GM18868 (cell line): ENCODE measurements around the gene BRCA2.
A peak's percentile ranks its signal among the peaks of the same experiment; 100 is the strongest.

ENCODE experiments used
- ATAC-seq: cut with Tn5 transposase; IDR thresholded peaks from one replicate; pipeline ENCODE4 v1.9.1; 2021; ENCODE audit warnings: mild to moderate bottlenecking, moderate library complexity; ENCODE audit not compliant: unreplicated experiment

BRCA2 gene

DNA sequence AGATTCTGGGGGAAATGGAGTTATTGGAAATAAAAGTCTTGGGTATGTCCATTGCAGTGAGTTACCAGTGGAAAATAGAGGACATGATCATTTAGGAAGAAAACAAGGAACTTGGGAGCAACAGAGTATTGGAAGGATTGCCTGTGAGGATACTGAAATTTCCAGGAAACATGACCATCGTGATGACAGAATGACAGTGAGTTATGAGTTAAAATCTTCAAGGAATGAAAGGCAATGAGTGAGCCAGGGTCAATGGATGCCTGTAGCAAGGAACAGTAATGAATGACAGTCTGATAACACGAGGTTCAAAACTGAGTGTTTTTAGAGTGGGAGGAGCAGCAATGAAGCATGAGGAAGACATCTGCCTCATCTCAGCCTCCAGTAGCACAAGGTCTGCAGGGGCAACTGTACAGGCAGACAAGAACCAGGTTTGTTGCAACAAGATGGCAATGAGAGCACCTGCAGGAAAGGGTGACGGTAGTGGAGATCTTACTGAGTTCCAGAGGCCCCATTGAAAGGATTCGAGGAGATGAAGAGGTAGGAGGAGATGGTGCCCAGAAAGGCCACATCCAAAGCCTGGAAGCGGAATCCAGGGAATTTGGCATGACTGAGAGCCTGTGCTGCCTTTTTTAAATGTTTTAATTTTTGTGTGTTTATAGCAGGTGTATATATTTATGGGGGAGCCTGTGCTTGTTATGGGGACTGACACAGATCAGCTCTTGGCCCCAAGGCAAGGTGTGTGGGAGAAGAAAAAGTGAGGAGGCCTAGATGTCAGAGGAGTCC lies 68.7 kb downstream of the BRCA2 start:
- ATAC-seq = no peak

DNA sequence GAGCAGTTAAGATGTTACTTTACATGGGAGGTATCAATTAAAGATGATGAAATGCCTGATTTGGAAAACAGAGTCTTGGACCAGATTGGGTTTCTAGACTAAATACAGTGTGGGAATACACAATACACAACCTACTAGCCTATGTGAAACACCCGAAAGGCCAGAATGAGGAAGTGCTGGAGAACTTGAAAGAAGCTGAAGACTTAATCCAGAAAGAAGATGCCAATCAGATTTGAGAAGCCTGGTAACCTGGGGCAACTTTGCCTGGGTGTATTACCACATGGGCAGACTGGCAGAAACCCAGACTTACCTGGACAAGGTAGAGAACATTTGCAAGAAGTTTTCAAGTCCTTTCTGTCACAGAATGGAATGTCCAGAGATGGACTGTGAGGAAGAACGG lies 69.4 kb downstream of the BRCA2 start:
- ATAC-seq = peak; percentile 49

DNA sequence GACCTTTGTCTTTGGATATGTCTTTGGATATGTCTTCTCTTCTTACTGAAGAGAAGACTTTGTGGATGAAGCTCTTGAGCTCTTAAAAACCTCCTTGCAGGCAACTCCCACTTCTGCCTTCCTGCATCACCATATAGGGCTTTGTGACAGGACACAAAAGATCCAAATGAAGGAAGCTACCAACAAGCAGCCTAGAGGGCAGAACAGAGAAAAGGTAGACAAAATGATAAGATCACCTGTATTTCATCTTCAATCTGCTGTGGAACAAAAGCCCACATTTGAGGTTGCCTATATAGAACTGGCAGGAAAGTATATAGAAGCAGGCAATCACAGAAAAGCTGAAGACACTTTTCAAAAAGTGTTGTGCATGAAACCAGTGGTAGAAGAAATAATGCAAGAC lies 70.1 kb downstream of the BRCA2 start:
- ATAC-seq = no peak

DNA sequence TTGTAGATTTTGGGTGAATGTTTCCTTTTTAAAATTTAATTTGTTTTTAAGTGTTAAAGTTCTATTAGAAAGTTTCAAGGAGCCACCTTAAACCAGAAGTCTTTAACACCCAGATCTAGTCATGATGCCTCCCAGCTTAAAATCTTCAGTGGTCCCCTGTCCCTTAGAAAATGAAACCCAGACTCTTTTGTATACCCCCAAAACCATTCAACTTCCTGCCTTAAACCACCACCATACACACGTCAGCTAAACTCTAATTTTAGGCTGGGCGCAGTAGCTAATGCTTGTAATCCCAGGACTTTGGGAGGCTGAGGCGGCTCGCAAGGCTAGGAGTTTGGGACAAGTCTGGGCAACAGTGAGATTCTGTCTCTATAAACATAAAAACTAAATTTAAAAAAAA lies 74.7 kb downstream of the BRCA2 start:
- ATAC-seq = peak; percentile 51

DNA sequence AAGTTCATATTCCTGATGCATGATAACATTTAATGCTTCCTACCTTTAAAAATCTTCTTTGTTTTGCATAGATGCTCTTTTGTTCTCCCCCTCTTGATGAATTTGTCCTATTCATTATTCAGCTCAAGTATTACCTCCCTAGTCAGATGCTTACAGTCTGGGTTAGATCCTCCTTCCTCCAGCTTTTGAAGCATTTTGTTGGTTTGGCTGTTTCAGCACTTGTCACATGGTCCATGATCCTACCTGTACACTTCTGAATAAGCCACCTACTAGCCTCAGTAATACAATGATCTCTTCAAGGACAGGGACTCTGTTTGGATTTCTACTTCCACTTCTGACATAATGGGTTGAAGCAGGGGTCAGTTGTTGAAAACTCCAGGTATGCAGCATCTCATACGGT lies 75.2 kb downstream of the BRCA2 start:
- ATAC-seq = no peak

DNA sequence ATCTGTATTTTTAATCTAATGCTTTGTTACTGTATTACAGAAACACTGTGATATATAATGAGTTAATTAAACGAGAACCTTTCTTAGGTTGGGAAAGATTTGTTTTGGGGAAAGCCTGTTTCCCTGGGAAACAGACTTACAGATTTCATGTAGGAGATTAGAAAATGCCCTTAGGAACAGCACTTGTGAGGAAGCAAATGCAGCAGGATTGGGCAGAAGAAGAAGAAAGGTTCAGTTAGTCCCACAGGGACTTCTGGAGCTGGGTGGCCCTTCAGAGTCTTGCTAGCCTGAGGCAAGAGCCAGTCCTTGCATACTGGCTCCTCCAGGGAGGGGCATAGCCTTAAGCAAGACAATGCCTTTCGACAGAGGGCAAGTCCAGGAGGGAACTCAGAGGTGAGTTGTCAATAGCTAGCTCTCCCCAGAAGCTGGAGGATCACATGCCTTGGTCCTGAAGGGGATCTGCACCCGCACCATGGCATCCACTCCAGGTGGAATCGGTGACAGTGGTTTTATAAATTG lies 75.9 kb downstream of the BRCA2 start:
- no peak for ATAC-seq

DNA sequence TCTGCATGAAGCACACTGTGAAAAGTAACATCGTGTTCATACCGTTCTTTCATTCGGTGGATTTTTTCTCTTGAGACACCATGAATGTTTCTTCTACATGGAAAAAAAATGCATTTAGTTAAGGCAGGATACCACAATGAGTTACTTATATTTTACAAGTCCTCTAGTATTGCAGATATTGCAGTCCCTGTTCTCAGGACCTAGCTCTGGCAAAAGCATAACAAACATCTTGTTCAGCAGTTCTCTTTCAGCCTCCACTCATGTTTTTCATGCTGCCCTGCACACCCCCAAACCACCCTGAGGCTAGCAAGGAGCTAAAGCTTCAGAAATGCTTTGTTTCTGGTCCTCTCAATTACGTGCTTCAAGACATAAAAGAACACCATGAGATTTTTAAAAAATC lies 87.8 kb downstream of the BRCA2 start:
- ATAC-seq = no peak

DNA sequence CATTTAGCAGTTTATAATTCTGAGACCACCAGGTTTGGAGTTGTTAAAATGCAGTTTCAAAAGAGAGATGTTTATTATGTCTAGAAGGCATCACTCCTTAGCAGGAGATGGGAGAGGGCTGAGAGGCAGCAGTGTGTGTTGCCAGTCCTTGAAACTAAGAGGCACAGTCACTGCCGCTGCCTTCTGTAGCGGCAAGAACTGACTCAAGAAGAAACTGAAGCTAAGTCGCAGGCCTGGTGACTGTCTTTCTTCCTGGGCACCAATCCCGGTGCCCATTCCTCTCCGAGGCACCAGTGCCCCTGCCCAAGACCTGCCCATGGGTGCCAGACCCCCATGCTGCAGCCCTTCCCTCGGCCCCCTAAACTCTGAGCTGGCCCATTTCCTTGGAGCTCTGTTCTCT lies 92.5 kb downstream of the BRCA2 start:
- peak; percentile 85 for ATAC-seq

DNA sequence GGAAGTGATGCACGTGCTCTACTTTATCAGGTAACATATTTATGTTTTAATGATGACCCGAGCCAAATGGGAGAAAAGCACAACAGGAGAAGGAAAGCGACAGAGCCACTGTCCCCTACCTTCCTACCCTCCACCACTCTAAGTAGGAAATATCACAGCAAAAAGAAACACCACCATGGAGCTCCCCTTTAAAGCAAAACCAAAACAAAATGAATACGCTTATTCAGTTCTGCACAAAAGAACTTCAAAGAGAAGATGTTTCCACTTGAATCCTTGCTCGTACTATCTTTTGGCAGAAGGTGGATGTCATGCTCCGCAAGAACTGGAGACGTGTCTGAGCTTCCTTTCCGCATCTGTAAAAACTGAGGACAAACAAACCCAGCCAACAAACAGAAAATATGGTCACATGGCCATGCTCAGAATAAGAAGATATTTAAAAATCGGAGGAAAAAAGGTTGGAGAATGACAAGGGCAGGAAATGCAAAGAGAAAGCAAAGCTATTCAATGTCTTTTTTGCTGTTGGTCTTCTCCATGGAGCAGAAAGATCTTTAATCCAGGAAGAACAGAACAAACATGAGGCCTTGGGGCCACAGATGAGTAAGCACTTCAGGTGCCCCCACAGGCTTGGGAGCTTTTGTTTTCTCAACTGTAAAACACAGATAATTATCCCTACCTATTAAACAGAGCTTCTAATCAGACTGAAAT lies 93.1 kb downstream of the BRCA2 start:
- no peak for ATAC-seq

DNA sequence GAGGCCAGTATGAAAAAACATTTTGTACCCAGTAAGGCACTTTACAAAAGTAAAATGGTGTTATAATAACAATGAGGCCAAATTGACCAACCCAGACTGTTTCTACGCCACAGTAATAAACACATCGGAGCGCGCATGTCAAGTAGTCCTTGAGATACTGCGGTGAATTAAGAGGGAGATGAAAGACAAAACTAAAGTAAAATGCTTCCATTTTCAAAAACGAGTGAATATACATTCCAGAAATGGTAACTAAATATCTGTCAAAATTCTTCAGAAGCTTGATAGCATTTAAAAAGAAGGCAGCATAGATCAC lies 93.6 kb downstream of the BRCA2 start:
- no peak for ATAC-seq

DNA sequence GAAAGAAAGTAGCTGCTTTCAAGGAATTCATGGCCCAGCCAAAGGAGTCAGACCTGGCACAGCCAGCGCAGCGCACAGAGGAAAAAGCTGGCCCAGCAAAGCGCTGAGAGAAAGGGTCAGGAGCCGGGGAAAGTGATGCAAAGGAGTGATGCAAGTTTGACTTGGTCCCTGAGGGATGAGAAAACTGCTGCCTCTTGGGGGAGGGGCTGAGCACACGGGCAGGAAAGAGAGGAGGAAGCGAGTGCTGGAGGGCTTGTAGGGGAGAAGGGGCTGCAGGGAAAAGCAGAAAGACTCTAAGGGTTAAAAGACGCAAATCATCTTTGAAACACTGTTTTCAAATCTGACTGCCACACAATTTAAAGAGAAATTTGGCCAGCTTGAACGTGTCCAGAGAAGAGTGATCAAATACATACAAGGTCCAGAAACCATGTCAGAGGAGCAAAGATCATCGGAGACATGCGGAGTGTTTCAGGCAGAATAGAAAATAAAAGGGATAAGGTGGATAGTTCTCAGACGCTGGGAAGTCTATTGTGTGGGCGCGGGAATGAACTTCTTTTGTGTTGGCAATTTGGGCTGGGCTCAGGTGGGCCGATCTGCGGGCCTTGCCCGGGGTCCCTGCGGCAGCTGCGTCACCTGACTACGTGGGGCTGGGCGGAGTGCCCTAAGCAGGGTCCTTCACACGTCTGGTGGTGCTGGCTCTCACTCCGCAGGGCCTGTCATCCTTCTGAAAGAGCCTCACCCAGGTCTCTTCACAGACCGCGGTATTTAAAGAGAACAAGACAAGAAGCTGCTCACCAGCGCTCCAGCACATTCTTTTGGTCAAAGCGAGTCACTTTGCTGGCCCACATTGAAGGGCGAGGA lies 94.5 kb downstream of the BRCA2 start:
- no peak for ATAC-seq

DNA sequence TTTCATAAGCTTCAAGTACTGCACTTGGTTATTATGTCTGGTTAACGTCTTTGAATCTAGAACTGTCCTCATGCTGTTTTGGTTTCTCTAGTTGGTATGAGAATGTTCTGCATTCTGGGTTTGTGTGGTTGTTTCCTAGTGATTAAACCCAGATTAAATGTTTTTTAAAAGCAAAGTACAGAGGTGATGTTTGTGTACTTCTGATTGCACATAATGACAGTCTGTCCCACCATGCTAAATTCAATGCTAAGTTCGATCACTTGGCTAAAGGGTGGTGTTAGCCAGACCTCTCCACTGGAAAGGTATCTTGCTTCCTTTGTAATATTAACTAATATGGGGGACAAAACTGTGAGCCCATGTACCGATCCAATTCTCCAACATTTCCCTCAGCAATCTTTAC lies 98.0 kb downstream of the BRCA2 start:
- no peak for ATAC-seq

DNA sequence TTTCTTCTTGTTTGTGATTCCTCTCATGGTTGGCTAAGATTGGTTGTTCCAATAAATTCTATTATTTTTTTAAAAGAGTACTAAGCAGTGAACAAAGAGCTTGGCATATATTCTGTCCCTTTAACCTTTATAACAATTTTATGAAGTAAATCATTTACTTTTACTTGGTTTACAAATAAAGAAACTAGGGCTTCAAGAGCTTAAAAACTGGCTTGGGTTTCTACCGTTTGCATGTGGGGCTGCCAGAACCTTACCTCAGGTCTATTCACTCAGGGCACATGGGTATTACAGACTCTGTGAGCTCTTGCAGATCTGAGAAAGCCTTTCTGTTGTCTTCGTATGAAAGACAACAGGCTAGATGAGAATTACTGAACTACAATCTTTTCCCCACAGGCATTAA lies 99.3 kb downstream of the BRCA2 start:
- no peak for ATAC-seq

DNA sequence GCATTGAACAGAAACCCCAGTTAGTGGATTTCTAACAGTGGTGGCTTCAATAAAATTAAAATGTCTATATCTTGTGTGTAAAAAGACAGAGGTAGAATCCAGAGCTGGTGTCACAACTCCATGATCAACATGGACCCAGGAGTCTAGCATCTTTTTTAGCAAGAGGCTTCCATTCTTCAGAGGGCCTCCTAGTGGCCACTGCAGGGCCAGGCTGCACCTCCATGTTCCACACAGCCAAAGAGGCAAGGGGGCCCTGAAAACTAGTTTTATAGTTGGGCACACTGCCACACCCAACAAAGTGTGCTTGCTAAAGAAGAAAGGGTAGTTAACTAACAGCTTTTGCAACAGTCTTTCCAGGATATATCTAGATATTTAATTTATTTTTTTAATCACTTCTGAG lies 99.7 kb downstream of the BRCA2 start:
- no peak for ATAC-seq

DNA sequence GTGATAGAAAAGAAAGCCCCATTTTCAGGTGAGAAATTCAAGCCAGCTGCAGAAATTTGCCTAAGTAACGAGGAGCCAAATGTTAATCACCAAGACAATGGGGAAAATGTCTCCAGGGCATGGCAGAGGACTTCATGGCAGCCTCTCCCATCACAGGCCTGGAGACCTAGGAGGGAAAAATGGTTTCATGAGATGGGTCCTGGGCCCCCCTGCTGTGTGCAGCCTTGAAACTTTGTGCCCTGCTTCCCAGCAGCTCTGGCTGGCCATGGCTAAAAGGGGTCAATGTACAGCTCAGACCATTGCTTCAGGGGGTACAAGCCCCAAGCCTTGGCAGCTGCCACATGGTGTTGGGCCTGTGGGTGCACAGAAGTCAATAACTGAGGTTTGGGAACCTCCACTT lies 102.7 kb downstream of the BRCA2 start:
- no peak for ATAC-seq

DNA sequence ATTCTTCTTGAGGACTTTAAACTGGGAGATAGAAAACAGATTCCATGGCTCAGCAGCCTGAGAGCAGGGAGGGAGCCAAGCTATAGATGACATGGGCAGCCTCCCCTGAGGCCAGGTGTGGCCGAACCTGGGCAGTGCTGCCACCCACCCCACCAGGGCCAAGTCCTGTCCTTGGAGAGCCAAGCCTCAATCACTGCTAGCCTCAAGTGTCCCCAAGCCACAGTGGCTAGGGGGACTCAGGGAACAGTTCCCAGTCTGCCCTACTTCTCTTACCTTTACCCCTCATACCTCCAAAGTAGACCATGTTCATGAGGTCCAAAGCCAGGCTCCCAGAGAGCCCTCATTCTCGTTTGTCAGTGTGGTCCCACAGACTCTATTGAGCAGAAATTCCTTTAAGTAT lies 104.6 kb downstream of the BRCA2 start:
- no peak for ATAC-seq

DNA sequence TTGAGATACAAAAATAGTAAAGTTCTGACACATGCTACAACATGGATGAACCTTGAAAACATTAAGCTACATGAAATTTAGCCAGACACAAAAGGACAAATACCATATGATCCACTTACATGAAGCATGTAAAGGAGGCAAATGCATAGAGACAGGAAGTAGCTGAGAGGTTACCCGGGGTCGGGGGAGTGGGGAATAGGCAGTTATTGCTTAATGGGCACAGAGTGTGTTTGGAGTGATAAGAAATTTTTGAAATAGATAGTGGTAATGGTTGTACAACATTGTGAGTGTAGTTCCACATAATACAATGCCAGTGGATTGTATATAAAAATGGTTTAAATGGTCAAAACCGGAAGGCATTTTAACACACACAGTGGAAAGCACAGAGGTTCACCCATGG lies 108.3 kb downstream of the BRCA2 start:
- ATAC-seq = no peak

DNA sequence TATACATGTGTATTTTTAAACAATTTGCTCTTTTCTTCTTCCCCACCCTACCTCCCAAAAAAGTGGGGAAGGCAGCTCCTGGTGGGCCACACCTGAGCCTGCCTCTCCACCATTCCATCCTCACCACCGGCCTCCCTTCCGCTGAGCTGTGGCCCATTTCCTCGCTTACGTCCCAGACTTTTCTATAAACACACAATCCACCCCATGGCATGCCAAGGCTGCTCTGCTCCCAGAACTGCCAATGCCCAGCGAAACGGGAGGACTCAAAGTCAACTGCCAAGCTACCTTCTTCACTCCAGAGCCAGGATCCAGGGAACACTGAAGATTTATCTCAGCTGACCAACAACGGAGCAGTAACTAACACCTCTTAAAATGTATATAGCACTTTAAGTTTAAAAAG lies 109.8 kb downstream of the BRCA2 start:
- no peak for ATAC-seq

DNA sequence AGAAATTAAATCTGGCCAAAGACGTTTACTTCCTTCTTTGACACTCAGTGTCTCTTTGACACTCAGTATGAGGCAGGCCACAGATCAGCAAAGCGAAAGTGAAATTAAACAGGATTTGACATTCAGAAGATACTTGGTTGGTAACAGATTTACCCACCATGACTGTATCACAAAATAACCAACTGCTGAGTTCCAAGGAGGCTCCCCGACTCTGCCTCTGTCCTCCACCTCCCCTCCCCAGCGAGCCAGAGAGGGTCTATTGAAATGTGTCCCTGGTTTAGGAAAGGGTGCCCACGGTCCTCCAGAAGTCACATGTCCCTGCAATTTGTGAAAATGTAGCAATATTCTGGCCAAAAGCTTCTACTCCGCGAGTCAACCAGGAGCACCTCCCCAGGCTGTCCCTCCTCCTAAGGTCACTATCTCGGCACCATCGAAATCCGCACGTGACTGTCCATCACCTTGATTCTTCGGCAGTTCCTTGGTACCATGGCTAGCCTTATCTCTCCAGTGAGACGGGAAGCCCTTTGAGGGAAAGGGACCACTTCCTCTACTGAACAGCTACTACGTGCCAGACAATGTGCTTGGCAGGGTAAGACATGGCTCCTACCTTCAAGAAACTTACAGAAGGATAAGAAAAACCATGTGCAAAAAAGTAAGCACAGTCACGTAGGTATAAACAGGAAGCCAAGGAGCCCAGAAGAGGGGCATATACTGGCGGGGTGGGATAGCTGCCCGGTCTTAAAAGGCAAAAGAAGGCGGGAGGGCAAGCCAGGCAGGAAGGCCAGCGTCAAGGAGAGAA lies 111.1 kb downstream of the BRCA2 start:
- ATAC-seq = peak; percentile 36

DNA sequence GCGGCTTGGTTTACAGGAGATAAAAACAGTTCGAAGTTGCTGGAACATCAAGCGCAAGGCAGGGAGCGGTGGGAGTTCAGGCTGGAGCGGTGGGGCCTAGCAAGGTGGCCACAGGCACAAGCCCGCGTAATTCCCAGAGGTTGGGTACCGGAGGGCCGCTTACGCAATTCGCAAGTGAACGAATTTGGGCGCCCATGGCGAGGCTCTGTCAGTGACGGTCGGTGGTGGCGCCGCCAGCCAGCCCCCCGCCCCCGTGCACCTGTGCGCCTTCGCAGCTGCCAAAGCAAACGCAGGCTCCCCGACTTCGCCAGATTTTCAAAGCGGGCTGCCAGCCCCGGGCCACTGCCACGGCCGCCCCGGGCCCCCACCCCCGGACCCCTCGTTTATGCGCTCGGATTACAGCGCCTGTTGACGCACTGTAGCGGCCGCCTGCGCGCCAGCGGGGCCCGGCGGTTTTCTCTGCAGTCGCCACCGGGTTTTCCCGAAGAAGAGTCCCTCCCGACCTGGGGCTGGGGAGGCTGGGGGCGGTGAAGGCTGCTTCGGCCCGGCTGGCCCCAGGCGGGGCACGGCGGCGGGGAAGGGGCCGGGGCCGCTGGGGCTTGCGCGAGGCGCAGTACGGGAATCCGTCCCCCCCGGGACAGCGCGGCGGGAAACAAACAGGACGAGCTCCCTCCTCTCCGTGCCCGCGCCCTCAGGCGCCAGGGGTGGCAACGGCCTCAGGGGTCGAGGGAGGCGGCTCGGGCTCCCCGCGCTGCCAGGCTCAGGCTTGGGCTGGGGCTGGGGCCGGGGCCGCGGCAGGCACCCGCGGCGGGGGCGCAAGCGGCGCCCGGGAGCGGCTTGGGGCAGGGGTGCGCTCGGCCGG lies 111.9 kb downstream of the BRCA2 start:
- ATAC-seq = peak; percentile 11
